ENCODE results near the gene RBM33.

The RBM33 gene

GRCh38 chr7:155660059-155660757 lies 15.7 kb downstream of the RBM33 start:
- DNase-seq (ENCODE audit: low read depth in 1 of 2, low spot score in 1 of 2) = no peak

DNA sequence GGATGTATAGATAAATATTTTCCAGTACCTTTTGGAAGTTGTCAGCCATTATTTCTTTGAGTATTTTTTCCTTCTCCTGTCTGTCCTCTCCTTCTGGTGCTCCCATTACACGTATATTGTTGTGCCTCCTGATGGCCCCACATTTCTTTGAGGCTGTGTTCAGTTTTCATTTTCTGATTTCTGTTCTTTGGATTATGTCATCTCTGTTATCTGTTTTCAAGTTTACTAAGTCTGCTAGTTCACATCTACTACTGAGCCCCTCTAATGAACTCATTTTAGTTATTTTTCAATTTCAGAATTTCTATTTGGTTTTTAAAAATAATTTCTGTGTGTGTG lies 16.3 kb downstream of the RBM33 start:
- DNase-seq (ENCODE audit: low read depth in 1 of 2, low spot score in 1 of 2) = no peak

- DNase-seq (ENCODE audit: low read depth in 1 of 2, low spot score in 1 of 2) = no peak
These were observed 18.0 kb downstream of the RBM33 start for GRCh38 chr7:155662343-155663043.

GRCh38 chr7:155663937-155664336 lies 19.5 kb downstream of the RBM33 start:
- no peak for DNase-seq (ENCODE audit: low read depth in 1 of 2, low spot score in 1 of 2)

DNA sequence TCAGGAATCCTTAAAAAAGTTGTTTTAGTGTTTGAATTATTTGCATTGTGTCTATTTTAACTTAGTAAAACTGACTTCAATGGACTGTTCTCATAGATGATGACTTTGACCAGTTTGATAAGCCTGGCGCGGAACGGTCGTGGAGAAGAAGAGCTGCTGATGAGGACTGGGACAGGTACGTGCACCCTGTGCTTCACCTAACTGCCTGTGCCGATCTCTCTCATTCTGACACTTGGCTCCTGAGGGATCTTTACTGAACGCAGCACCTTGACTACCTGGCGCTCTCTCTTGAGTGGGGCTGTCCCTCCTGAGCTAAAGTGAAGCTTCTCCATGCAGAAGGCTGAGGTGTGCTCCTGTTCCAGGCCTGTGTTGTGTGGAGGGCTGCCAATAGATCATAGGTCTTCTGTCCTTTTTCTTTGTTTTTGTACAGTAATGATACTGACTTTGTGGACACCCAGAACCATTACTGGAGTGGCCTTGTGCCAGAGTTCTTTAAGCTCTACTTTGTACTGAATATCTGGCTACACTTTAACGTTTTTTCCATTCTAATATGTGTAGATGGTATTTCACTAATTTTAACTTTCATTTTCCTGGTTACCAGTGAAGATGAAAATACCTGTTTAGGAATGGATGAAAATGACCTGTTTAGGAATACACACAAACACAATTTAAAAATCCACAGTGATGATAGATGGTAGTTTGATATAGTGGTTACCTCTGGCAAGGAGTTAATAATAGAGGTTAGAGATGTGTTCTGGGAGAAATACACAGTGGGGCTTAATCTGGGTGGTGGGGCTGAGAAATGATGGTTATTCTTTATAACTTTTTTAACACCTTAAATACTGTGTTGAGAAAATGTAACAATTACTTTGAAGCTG lies 20.9 kb downstream of the RBM33 start:
- no peak for DNase-seq (ENCODE audit: low read depth in 1 of 2, low spot score in 1 of 2)

- DNase-seq (ENCODE audit: low read depth in 1 of 2, low spot score in 1 of 2) = no peak
These were observed 21.5 kb downstream of the RBM33 start for GRCh38 chr7:155665957-155666287.

GRCh38 chr7:155667241-155667829 lies 22.9 kb downstream of the RBM33 start:
- DNase-seq (ENCODE audit: low read depth in 1 of 2, low spot score in 1 of 2) = no peak

GRCh38 chr7:155669717-155670505 lies 25.4 kb downstream of the RBM33 start:
- DNase-seq (ENCODE audit: low read depth in 1 of 2, low spot score in 1 of 2) = no peak

DNA sequence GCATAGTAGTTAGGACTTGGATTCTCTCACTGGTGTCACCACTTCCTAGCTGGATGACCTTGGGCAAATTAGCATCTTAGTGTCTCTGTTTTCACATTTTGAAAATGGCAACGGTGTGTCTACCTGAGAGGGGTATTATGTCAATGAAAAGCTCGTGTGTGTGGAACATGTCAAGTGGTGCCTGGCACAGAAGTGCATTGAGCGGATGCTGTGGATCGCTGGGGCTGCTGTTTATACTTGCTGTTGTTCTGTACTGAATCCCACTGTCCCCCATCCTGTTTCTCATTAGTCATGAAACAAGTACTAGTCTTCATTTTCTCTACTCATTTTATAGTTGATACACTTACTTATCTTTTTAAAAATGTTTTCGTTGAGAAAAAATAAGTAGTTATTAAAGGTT lies 26.1 kb downstream of the RBM33 start:
- no peak for DNase-seq (ENCODE audit: low read depth in 1 of 2, low spot score in 1 of 2)

DNA sequence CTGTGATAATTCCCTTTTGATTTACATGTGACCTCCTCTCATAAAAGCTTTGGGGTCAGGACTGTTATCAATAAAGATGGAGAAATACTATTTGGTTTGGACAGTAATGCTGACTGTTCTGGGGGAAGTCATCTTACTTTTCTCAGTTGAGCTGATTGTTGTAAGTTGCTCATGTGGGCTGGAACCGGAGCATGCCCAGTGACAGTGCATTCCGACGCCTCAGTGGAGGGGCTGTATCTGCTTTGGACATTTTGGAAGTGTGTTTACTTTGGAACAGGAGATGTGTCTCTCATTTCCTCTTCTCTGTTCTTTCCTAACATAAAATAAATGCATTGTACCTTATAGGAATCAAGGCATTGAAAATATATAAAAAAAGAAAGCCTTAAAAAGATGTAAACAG lies 30.1 kb downstream of the RBM33 start:
- no peak for DNase-seq (ENCODE audit: low read depth in 1 of 2, low spot score in 1 of 2)

DNA sequence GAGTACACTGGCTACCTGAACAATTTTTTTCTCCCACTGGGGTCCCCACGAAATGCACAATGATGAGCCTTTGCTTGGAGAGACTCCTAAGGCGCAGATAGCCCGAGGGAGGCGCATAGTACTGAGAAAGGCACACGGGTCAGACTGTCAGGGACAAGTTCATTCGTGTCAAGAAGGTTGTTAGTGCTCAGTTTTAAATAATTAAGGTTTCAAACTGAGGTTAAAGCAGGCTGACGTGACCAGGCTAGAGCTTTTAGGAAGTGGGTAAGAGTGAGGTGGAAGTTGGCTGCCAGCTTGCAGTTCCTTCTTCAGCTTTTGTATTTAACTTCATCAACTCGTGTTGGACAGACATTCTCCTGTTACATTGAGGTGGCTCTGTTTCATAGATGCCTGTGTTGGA lies 31.6 kb downstream of the RBM33 start:
- no peak for DNase-seq (ENCODE audit: low read depth in 1 of 2, low spot score in 1 of 2)

- no peak for DNase-seq (ENCODE audit: low read depth in 1 of 2, low spot score in 1 of 2)
These were observed 33.2 kb downstream of the RBM33 start for GRCh38 chr7:155677688-155678087.

GRCh38 chr7:155680124-155680523 lies 35.7 kb downstream of the RBM33 start:
- no peak for DNase-seq (ENCODE audit: low read depth in 1 of 2, low spot score in 1 of 2)

- DNase-seq (ENCODE audit: low read depth in 1 of 2, low spot score in 1 of 2) = no peak
These were observed 36.4 kb downstream of the RBM33 start for GRCh38 chr7:155680864-155681263.

DNA sequence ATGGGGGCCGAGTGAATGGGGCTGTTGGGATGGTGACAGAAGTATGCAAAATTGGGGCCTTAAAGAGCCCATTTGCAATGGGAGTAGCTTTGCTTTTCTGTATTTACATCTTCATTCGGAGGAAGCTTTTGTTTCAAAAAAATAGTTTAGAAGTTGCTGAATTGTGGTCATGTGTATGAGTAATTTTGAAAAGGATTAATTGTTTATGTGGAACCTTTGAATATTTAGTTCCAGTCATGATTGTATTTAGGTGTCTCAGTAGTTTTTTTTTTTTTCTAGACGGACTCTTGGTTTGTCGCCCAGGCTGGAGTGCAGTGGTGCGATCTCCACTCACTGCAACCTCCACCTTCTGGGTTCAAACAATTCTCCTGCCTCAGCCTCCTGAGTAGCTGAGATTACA lies 37.2 kb downstream of the RBM33 start:
- DNase-seq (ENCODE audit: low read depth in 1 of 2, low spot score in 1 of 2) = no peak

- no peak for DNase-seq (ENCODE audit: low read depth in 1 of 2, low spot score in 1 of 2)
These were observed 38.0 kb downstream of the RBM33 start for GRCh38 chr7:155682484-155682883.

- no peak for DNase-seq (ENCODE audit: low read depth in 1 of 2, low spot score in 1 of 2)
These were observed 38.6 kb downstream of the RBM33 start for GRCh38 chr7:155683098-155683497.

- no peak for DNase-seq (ENCODE audit: low read depth in 1 of 2, low spot score in 1 of 2)
These were observed 39.3 kb downstream of the RBM33 start for GRCh38 chr7:155683714-155684113.

GRCh38 chr7:155684543-155684942 lies 40.1 kb downstream of the RBM33 start:
- DNase-seq (ENCODE audit: low read depth in 1 of 2, low spot score in 1 of 2) = no peak

DNA sequence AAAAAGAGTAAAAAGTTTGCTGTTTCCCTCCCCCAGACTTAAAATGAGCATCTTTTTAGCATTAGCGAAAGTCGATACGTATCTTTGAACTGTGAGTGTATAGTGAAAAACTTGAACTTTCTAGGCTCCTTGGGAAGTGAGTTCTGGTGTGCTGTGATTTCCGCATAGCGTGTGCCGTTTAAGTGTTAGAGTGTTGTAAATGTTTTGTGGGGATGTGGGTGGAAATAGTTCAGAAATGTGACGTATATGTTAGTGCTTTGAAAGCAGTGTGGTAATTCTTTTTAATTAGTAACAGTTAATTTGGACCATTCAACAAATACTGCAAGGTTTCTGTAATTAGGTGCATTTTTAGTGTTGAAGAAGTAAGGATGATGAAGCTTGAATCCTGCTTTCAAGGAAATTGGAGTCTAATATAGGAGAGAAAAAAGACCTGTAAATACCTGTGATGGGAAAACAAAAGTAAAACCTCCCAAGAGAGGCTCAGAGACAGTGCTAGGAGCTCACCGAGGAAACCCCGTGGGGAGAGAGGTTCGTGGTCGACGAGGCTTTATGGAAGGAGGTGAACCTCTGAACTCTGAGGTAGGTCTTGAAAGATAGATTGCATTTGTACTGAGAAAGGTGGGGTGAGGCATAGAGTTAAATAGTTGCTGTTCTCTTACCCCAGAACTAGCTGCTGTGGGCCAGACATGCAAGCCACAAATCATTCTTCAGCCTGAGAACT lies 40.8 kb downstream of the RBM33 start:
- no peak for DNase-seq (ENCODE audit: low read depth in 1 of 2, low spot score in 1 of 2)

Measured in activated CD4-positive, alpha-beta T cell treated with anti-CD3 and anti-CD28 coated beads, Interleukin-2, amount 50 U/mL, for 24 hours (primary cell).